Measurements from ENCODE around the gene TNNT3.
"Not testable (repeated sequence)": the region's sequence is repeated elsewhere in the genome, so short reads cannot be mapped to it uniquely, and the experiment has no call there.

Gene TNNT3

GRCh38 chr11:1919391-1920127, at the start of gene TNNT3:
Gene TNNT3 (plus strand): TSS chr11:1919703. CDS start chr11:1922875, 3,172 bp downstream.
- peak; percentile 41 for DNase-seq (ENCODE audit: low spot score)

GRCh38 chr11:1870326-1870696, 49.2 kb upstream of the TNNT3 start:
- DNase-seq (ENCODE audit: low spot score), result no peak

GRCh38 chr11:1870721-1871466, 48.6 kb upstream of the TNNT3 start:
- DNase-seq (ENCODE audit: low spot score), result peak; percentile 62

- DNase-seq (ENCODE audit: low spot score), result no peak
Measured at GRCh38 chr11:1871531-1871930, 48.0 kb upstream of the TNNT3 start.

GRCh38 chr11:1872267-1872985, 47.1 kb upstream of the TNNT3 start:
- no peak for DNase-seq (ENCODE audit: low spot score)

- DNase-seq (ENCODE audit: low spot score), result peak; percentile 62
Measured at GRCh38 chr11:1873048-1873812, 46.3 kb upstream of the TNNT3 start.

- DNase-seq (ENCODE audit: low spot score), result not testable (repeated sequence)
Measured at GRCh38 chr11:1873813-1874150, 45.7 kb upstream of the TNNT3 start.

- DNase-seq (ENCODE audit: low spot score), result not testable (repeated sequence)
Measured at GRCh38 chr11:1874441-1875092, 44.9 kb upstream of the TNNT3 start.

GRCh38 chr11:1875093-1875850, 44.2 kb upstream of the TNNT3 start:
- DNase-seq (ENCODE audit: low spot score), result no peak

GRCh38 chr11:1875851-1876301, 43.6 kb upstream of the TNNT3 start:
- not testable (repeated sequence) for DNase-seq (ENCODE audit: low spot score)

- peak; percentile 72 for DNase-seq (ENCODE audit: low spot score)
Measured at GRCh38 chr11:1876361-1877063, 43.0 kb upstream of the TNNT3 start.

GRCh38 chr11:1877211-1878136, 42.0 kb upstream of the TNNT3 start:
- no peak for DNase-seq (ENCODE audit: low spot score)

- no peak for DNase-seq (ENCODE audit: low spot score)
Measured at GRCh38 chr11:1878137-1879031, 41.1 kb upstream of the TNNT3 start.

GRCh38 chr11:1879342-1879940, 40.1 kb upstream of the TNNT3 start:
- DNase-seq (ENCODE audit: low spot score), result no peak

GRCh38 chr11:1879941-1880720, 39.4 kb upstream of the TNNT3 start:
- no peak for DNase-seq (ENCODE audit: low spot score)

GRCh38 chr11:1880746-1881441, 38.6 kb upstream of the TNNT3 start:
- DNase-seq (ENCODE audit: low spot score), result peak; percentile 29

Data from AG08396 (cell line).